Liver (tissue), 9 donors: ENCODE results near the gene CSNK1G1. TPM values are rescaled to one million over a fixed set of nuclear protein-coding genes. Genes with fewer than 3 reads are reported as not detected.

Experiments
- DNase-seq: peaks from one replicate; pipeline ENCODE4 v3.0.0-alpha.2; 2017; ENCODE audit warnings: low spot score
- H3K27ac ChIP-seq, 2 donors: one replicate each; pipeline ENCODE4 v1.7.0; 2013; ENCODE audit warnings: inconsistent platforms in 2 of 2, low read length in 2 of 2, control low read depth in 1 of 2, low read depth in 1 of 2, mild to moderate bottlenecking in 1 of 2
- H3K27me3 ChIP-seq, 4 donors: one replicate each; pipeline versions ENCODE4 v1.6.1 to v1.7.0; 2013; ENCODE audit warnings: low read length in 3 of 4, inconsistent platforms in 1 of 4, mild to moderate bottlenecking in 1 of 4, moderate library complexity in 1 of 4; ENCODE audit not compliant: control insufficient read depth in 4 of 4, insufficient read depth in 4 of 4
- H3K36me3 ChIP-seq, 4 donors: one replicate each; pipeline versions ENCODE4 v1.6.1 to v1.7.0; 2013; ENCODE audit warnings: low read length in 3 of 4, mild to moderate bottlenecking in 3 of 4, low read depth in 1 of 4, moderate library complexity in 1 of 4; ENCODE audit not compliant: control insufficient read depth in 4 of 4, insufficient read depth in 3 of 4
- H3K4me1 ChIP-seq, 4 donors: one replicate each; pipeline versions ENCODE4 v1.6.1 to v1.7.0; 2013; ENCODE audit warnings: low read length in 3 of 4, mild to moderate bottlenecking in 3 of 4, moderate library complexity in 1 of 4; ENCODE audit not compliant: control insufficient read depth in 4 of 4, insufficient read depth in 4 of 4
- H3K4me3 ChIP-seq, 3 donors: one replicate each; pipeline versions ENCODE4 v1.6.1 to v1.7.0; 2013; ENCODE audit warnings: low read length in 3 of 3, control low read depth in 1 of 3, low read depth in 1 of 3, mild to moderate bottlenecking in 1 of 3
- H3K9ac ChIP-seq, 2 donors: one replicate each; pipeline ENCODE4 v1.7.0; 2013; ENCODE audit warnings: low read length in 2 of 2, mild to moderate bottlenecking in 2 of 2, moderate library complexity in 2 of 2, control low read depth in 1 of 2, low read depth in 1 of 2
- H3K9me3 ChIP-seq, 4 donors: one replicate each; pipeline versions ENCODE4 v1.6.1 to v1.7.0; 2013; ENCODE audit warnings: low read length in 3 of 4; ENCODE audit not compliant: control insufficient read depth in 4 of 4
- ATF3 ChIP-seq: IDR thresholded peaks from 2 replicates; pipeline ENCODE4 v1.6.1; 2016; ENCODE audit warnings: antibody characterized with exemption
- CTCF ChIP-seq: fragments of 150-350 bp; IDR thresholded peaks from 2 replicates; pipeline ENCODE4 v1.5.1; 2017; ENCODE audit warnings: improper control_type of control experiment, low read depth, low read length; ENCODE audit not compliant: missing input control
- EGR1 ChIP-seq, 2 donors: IDR thresholded peaks; 2 replicates each; pipeline ENCODE4 v1.6.1; 2016 to 2018; ENCODE audit warnings: antibody characterized with exemption in 2 of 2, low read depth in 2 of 2
- FOXA1 ChIP-seq: IDR thresholded peaks from 2 replicates; pipeline ENCODE4 v1.6.1; 2016; ENCODE audit warnings: antibody characterized with exemption
- FOXA2 ChIP-seq: IDR thresholded peaks from 2 replicates; pipeline ENCODE4 v1.6.1; 2016; ENCODE audit warnings: antibody characterized with exemption
- GABPA ChIP-seq, 2 donors: IDR thresholded peaks in 1 of 2; conservative IDR thresholded peaks in 1 of 2; 2 replicates each; pipeline ENCODE4 v1.6.1; 2016; ENCODE audit warnings: antibody characterized with exemption in 2 of 2, mild to moderate bottlenecking in 1 of 2, moderate library complexity in 1 of 2
- JUND ChIP-seq, 2 donors: IDR thresholded peaks; 2 replicates each; pipeline ENCODE4 v1.6.1; 2016; ENCODE audit warnings: antibody characterized with exemption in 2 of 2
- NR2F2 ChIP-seq: IDR thresholded peaks from 2 replicates; pipeline ENCODE4 v1.6.1; 2016; ENCODE audit warnings: antibody characterized with exemption
- RAD21 ChIP-seq, 2 donors: IDR thresholded peaks; 2 replicates each; pipeline ENCODE4 v1.6.1; 2016; ENCODE audit warnings: antibody characterized with exemption in 2 of 2, mild to moderate bottlenecking in 2 of 2
- TAF1 ChIP-seq: conservative IDR thresholded peaks from 2 replicates; pipeline ENCODE4 v1.6.1; 2016; ENCODE audit warnings: antibody characterized with exemption, mild to moderate bottlenecking
- YY1 ChIP-seq: IDR thresholded peaks from 2 replicates; pipeline ENCODE4 v1.6.1; 2016; ENCODE audit warnings: antibody characterized with exemption, mild to moderate bottlenecking
- WGBS: extraction: QIAGEN DNeasy Blood & Tissue Kit; methylation state at CpG from one replicate; pipeline ENCODE4 v1.1.7; 2013; 5-methylcytosine and 5-hydroxymethylcytosine counted together
- polyA plus RNA-seq, 2 donors: library from polyadenylated mRNA; stranded (reverse) in 1 of 2; unstranded in 1 of 2; fragments of 200-250 nt in 1 of 2; fragments of >200 nt in 1 of 2; fragmentation: Nextera tagmentation in 1 of 2; extraction: Ambion mirVana in 1 of 2; gene quantifications; one replicate each; pipeline versions ENCODE4 v1.2.1 to v1.2.3, GENCODE V29; 2013 to 2015
- total RNA-seq, 2 donors: library from RNA; depleted of rRNA; stranded (reverse); fragments of >200 nt; gene quantifications; one replicate each; pipeline ENCODE4 v1.2.3, GENCODE V29; 2014
- TF ChIP-seq, protein P1 (sequence below): IDR thresholded peaks from 2 replicates; pipeline ENCODE4 v1.6.1; 2016; ENCODE audit warnings: antibody characterized with exemption
- donor health status: healthy.
- donor health status: healthy.
- donor health status: healthy.
- donor health status: healthy.
- donor health status: healthy.

The CSNK1G1 gene
- total and polyA plus RNA-seq, 4 donors = 1.7 to 9.1 (median 5.8) TPM

DNA sequence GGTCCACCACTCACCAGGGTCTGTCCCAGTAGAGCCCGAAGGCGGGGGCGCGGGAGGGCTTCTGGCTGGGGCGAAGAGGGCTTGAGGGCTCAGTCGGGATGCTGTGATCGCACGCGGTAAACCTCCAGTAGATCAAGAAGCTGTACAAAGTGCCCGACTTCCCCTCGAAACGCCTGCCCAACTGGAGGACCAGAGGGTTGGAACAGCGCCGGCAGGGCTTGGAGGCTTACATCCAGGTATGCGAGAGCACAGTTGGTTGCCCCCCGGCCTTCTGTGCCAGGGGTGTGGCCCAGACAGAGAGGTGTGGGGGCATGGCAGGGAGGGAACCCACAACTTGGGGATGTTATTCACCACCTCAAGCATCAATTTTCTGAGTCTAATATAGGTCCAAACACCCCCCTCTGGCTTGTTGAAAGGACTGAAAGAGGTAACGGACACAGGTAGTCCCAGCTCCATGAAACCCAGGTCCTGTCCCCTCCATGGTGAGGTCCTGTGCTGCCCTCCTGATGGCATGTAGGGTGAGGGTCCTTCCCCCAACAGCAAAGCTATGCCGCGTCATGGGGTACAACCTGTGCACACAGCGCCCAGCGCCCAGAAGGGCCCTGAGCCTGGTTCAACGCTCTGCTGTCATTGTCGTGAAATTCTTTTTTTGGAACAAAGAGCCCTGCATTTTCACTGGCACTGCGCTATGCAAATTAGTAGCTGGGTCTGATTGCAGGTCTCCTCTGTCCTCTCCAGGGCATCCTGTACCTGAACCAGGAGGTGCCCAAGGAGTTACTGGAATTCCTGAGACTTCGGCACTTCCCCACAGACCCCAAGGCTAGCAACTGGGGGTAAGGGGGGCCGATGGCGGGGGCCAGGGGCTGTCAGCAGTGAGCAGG is 203.2 kb downstream of the CSNK1G1 start:
- H3K4me1 ChIP-seq = peaks cover 16 to 26% (median 21%) of the 10 kb centered on the region in 4 donors
- DNase-seq = no peak
- H3K27ac ChIP-seq = no peak overlapping the region
- H3K36me3 ChIP-seq = peaks cover 4 to 31% (median 28%) of the 10 kb centered on the region in 4 donors
- 31% methylated on average over 27 of the region's 27 CpGs for WGBS
- no peaks in the 10 kb centered on the region for H3K9me3 ChIP-seq
- TF ChIP-seq GABPA (IDR thresholded peaks at IDR 0.05 in 1 of 2, conservative IDR thresholded peaks at IDR 0.05 in 1 of 2) (no peak), CTCF (peak; percentile 3)
- H3K9ac ChIP-seq = no peak overlapping the region
- H3K4me3 ChIP-seq = peak overlapping the region in 1 of 3 donors; percentile 63
- H3K27me3 ChIP-seq = no peaks in the 10 kb centered on the region

GRCh38 chr15:64151727-64152506 is 204.1 kb downstream of the CSNK1G1 start, which contains the start of gene SNX22:
SNX22 (plus strand) TSS chr15:64151731; CDS start chr15:64151776, 45 bp downstream.
- no peak for TF ChIP-seq EGR1 (IDR thresholded peaks at IDR 0.05; ENCODE audit: low read depth in 2 of 2)
- TF ChIP-seq ATF3 = no peak
- TF ChIP-seq CTCF = no peak
- no peak for TF ChIP-seq FOXA2
- TF ChIP-seq RAD21 (IDR thresholded peaks at IDR 0.05) = no peak
- no peak for TF ChIP-seq TAF1
- TF ChIP-seq FOXA1 = no peak
- no peak for TF ChIP-seq YY1
- no peak for TF ChIP-seq JUND (IDR thresholded peaks at IDR 0.05)
- no peak for TF ChIP-seq NR2F2
- TF ChIP-seq, protein P1, sequence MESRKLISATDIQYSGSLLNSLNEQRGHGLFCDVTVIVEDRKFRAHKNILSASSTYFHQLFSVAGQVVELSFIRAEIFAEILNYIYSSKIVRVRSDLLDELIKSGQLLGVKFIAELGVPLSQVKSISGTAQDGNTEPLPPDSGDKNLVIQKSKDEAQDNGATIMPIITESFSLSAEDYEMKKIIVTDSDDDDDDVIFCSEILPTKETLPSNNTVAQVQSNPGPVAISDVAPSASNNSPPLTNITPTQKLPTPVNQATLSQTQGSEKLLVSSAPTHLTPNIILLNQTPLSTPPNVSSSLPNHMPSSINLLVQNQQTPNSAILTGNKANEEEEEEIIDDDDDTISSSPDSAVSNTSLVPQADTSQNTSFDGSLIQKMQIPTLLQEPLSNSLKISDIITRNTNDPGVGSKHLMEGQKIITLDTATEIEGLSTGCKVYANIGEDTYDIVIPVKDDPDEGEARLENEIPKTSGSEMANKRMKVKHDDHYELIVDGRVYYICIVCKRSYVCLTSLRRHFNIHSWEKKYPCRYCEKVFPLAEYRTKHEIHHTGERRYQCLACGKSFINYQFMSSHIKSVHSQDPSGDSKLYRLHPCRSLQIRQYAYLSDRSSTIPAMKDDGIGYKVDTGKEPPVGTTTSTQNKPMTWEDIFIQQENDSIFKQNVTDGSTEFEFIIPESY = no peak
- WGBS = 2% methylated on average over 83 of the region's 83 CpGs
- Histone ChIP-seq H3K9ac (no peak within 1 kb of the TSS), H3K4me1 (peaks cover 16 to 25% (median 21%) of the 10 kb centered on the region in 4 donors), H3K36me3 (peaks cover 4 to 23% (median 20%) of the 10 kb centered on the region in 4 donors), H3K27me3 (no peaks in the 10 kb centered on the region), H3K27ac (no peak within 1 kb of the TSS), H3K9me3 (no peaks in the 10 kb centered on the region), H3K4me3 (peak within 1 kb of the TSS; percentile 19 to 63 (median 48))
- DNase-seq = peak; percentile 61
